Tibial artery (tissue), 4 donors: Measurements from ENCODE around the gene SNTG2.

Source experiments
- DNase-seq, 2 donors: peaks; one replicate each; pipeline ENCODE4 v3.0.0-alpha.2; 2019
- H3K27ac ChIP-seq, 2 donors: fragments of 200-600 bp; sonication (generic) in 1 of 2; 1 replicate in 1 of 2; 2 replicates in 1 of 2; pipeline ENCODE4 v1.5.1; 2018 to 2019; ENCODE audit warnings: mild to moderate bottlenecking in 1 of 2
- H3K27me3 ChIP-seq, 2 donors: fragments of 200-600 bp; sonication (generic) in 1 of 2; one replicate each; pipeline versions ENCODE4 v1.5.1 to v1.6.0; 2016 to 2019
- H3K36me3 ChIP-seq, 3 donors: fragments of 200-600 bp; sonication (generic) in 2 of 3; one replicate each; pipeline ENCODE4 v1.5.1; 2016 to 2019; ENCODE audit warnings: mild to moderate bottlenecking in 2 of 3
- H3K4me1 ChIP-seq, 4 donors: fragments of 200-600 bp; sonication (generic) in 2 of 4; 1 replicate in 3 of 4; 2 replicates in 1 of 4; pipeline ENCODE4 v1.5.1; 2016 to 2019
- H3K4me3 ChIP-seq, 2 donors: fragments of 200-600 bp; sonication (generic) in 1 of 2; 1 replicate in 1 of 2; 2 replicates in 1 of 2; pipeline ENCODE4 v1.5.1; 2018 to 2019; ENCODE audit warnings: mild to moderate bottlenecking in 2 of 2
- H3K9me3 ChIP-seq, 3 donors: fragments of 200-600 bp; sonication (generic) in 1 of 3; one replicate each; pipeline ENCODE4 v1.5.1; 2016 to 2019
- intact Hi-C: fragments of 100-400 bp; cut with DNase I; formaldehyde crosslinking; loops from one replicate; pipeline ENCODE4 v1.15.0; 2023; ENCODE audit warnings: low total_unique reads
- TF ChIP-seq, protein P1 (sequence below), 2 experiments: fragments of 200-600 bp in 1 of 2; fragments of 450-650 bp in 1 of 2; IDR thresholded peaks; one replicate each; pipeline ENCODE4 v1.5.1; 2017 to 2019; ENCODE audit warnings: antibody characterized with exemption in 2 of 2, mild to moderate bottlenecking in 1 of 2, moderate library complexity in 1 of 2

The SNTG2 gene

DNA sequence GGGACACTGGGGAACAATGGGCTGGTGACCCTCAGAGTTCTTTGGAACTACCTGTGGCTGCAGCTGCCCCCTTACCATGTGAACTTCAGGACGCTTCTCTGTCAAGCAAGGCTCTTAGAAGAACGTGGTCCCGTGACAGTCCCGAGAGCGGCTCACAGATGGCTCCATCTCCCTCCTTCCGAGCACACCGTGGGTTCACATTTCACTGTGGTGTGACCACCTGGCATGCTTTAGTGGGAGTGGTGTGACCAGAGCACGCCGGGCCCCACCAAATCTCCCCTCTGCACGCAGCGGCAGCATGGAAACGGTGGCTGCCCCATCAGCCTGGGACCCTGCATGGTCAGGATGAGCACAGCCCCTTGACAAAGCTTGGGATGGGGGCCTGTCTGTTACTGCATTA is 452.9 kb downstream of the SNTG2 start:
- TF ChIP-seq, protein P1, sequence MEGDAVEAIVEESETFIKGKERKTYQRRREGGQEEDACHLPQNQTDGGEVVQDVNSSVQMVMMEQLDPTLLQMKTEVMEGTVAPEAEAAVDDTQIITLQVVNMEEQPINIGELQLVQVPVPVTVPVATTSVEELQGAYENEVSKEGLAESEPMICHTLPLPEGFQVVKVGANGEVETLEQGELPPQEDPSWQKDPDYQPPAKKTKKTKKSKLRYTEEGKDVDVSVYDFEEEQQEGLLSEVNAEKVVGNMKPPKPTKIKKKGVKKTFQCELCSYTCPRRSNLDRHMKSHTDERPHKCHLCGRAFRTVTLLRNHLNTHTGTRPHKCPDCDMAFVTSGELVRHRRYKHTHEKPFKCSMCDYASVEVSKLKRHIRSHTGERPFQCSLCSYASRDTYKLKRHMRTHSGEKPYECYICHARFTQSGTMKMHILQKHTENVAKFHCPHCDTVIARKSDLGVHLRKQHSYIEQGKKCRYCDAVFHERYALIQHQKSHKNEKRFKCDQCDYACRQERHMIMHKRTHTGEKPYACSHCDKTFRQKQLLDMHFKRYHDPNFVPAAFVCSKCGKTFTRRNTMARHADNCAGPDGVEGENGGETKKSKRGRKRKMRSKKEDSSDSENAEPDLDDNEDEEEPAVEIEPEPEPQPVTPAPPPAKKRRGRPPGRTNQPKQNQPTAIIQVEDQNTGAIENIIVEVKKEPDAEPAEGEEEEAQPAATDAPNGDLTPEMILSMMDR (IDR thresholded peaks at IDR 0.05), result no peak
- Histone ChIP-seq H3K9me3 (no peaks in the 10 kb centered on the region), H3K27me3 (peaks cover 0 to 4% of the 10 kb centered on the region in 2 donors), H3K4me1 (no peaks in the 10 kb centered on the region), H3K4me3 (no peak overlapping the region), H3K27ac (no peak overlapping the region), H3K36me3 (no peaks in the 10 kb centered on the region)
- no peak for DNase-seq
- intact Hi-C loops, result no loop called here

DNA sequence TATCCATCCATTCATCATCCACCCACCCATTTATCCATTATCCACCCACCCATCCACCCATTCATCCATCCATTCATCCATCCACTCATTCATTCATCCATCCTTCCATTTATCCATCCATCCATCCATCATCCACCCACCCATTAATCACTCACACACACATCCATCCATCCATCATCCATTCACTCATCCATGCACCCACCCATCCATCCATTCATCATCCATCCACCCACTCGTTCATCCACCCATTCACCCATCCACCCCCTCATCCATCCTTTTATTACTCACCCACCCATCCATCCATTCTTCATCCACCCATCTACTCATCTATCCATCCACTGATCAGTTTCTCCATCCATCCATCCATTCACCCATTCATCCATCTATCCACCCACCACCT is 454.5 kb downstream of the SNTG2 start:
- Histone ChIP-seq H3K27ac (no peak overlapping the region), H3K27me3 (no peaks in the 10 kb centered on the region), H3K4me3 (no peak overlapping the region), H3K4me1 (no peaks in the 10 kb centered on the region), H3K36me3 (no peaks in the 10 kb centered on the region), H3K9me3 (no peaks in the 10 kb centered on the region)
- intact Hi-C loops, result no loop called here
- TF ChIP-seq, protein P1 (IDR thresholded peaks at IDR 0.05), result no peak
- DNase-seq, result no peak

DNA sequence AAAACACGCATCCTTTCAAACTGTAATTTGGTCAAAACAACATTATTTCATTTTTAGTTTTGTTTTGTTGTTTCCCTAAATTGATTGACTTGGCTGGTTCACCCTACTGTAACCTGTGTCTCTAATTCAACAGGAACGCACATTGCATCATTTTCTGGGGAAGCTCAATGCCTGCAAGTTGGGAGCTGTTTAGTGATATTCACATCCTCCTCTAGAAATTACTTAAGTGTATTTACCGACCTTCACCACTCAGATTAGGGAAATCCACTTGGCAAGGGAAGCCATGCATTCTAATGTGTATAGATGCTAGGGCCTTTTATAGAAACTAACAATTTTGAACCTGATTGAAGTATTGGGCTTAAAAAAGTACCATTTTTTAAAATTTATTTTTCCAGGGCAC is 455.3 kb downstream of the SNTG2 start:
- DNase-seq, result no peak
- intact Hi-C loops, result no loop called here
- TF ChIP-seq, protein P1 (IDR thresholded peaks at IDR 0.05), result no peak
- H3K27ac ChIP-seq, result no peak overlapping the region
- no peaks in the 10 kb centered on the region for H3K27me3 ChIP-seq
- H3K4me1 ChIP-seq, result no peaks in the 10 kb centered on the region
- no peaks in the 10 kb centered on the region for H3K36me3 ChIP-seq
- H3K4me3 ChIP-seq, result no peak overlapping the region
- no peaks in the 10 kb centered on the region for H3K9me3 ChIP-seq

DNA sequence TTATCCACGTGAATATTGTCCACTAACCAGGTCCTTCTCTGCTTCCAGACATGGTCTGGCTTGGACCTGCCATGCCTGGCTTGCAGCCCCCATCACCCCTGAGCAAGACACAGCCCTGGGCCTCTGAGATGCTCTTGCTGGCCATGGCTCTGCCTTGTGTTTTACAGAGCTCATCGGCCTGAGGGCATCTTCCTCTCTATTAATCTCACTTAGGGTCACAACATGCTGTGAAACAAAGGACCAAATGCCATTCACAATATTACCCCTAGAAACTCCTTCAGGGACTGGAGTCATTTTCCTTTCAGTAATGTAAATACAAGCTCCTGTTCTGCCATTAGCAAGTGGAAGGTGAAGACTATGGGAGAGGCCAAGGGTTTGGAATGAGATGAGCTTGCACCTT is 455.8 kb downstream of the SNTG2 start:
- no peaks in the 10 kb centered on the region for H3K9me3 ChIP-seq

DNA sequence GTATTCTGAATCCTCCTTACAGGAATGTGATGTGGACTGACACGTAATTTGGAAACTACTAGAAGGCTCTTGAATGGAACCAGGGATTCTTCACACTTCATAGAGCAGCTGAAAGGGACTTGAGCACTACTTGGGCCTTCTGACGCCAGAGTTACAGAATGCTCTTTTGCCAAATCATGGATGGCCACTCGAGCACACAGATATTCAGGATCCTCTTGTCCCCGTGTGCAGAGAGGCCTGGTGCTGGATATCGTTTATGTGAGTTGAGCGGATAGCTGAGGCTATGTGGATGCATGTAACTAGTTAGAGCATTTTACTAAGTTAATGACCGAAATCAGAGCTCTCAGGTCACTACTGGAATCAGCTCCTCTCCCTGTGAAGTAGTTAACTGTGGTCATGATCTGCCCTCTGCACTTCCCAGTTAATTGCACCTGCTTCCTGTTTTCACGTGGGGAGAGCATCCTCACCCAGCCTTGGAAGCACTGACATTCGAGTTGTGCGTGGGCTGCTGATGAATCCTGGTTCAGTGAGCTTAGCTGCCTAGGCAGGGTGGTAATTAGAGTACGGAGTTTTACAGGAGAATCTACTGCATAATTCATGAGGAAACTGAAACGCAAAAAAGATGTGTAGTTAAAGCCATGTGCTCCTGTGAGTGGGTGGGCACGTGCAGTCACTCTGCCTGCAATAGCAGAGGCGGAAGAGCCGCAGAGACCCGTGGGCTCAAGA is 457.5 kb downstream of the SNTG2 start:
- TF ChIP-seq, protein P1 (IDR thresholded peaks at IDR 0.05), result no peak
- no peak overlapping the region for H3K4me3 ChIP-seq
- no peaks in the 10 kb centered on the region for H3K9me3 ChIP-seq
- H3K4me1 ChIP-seq, result no peaks in the 10 kb centered on the region
- intact Hi-C loops, result no loop called here
- no peak overlapping the region for H3K27ac ChIP-seq
- DNase-seq, result no peak
- H3K27me3 ChIP-seq, result no peaks in the 10 kb centered on the region
- H3K36me3 ChIP-seq, result no peaks in the 10 kb centered on the region

More for the DNA sequence above, 455.8 kb downstream of the SNTG2 start:
- H3K36me3 ChIP-seq, result no peaks in the 10 kb centered on the region
- intact Hi-C loops, result no loop called here
- H3K4me1 ChIP-seq, result no peaks in the 10 kb centered on the region
- no peak overlapping the region for H3K27ac ChIP-seq
- DNase-seq, result no peak
- no peaks in the 10 kb centered on the region for H3K27me3 ChIP-seq
- no peak overlapping the region for H3K4me3 ChIP-seq
- TF ChIP-seq, protein P1 (IDR thresholded peaks at IDR 0.05), result no peak
